GM21423 (cell line): ENCODE results near the gene CYP2A7.
"Not testable (repeated sequence)": the region's sequence is repeated elsewhere in the genome, so short reads cannot be mapped to it uniquely, and the experiment has no call there.

Experiments used
- ATAC-seq: cut with Tn5 transposase; IDR thresholded peaks from one replicate; pipeline ENCODE4 v1.9.1; 2021; ENCODE audit warnings: mild to moderate bottlenecking, moderate library complexity; ENCODE audit not compliant: unreplicated experiment

The CYP2A7 gene

GRCh38 chr19:40843653-40844052 is 38.4 kb downstream of the CYP2A7 start:
- peak; percentile 42 for ATAC-seq

DNA sequence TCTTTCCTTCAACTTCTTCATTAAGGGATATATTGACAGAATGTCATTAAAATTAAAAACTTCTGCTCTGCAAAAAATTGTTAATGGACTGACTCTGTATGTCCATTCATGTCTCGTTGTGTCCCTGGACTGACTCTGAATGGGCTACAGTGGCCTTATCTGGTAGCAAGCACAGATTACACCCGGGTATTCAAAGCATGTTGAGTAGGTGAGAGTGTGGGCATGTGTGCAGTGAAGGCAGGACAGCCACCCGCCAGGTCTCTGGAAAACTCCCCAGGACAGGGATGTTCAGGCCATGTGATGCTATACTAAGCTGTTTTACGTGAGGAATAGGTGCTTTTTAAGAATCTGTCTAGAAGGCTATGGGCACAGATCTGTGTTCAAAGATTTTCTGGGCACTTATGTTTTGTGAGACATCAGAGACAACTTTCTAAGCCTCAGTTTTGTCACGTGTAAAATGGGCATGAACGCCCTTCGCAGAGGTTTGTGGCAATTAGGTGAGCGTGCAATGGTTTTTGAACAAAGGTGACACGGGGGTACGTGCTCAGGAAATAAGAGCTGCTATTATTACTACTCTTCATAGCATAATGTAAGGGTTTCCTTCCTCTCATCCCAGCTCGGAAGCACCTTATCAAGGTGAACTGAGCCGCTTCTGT is 38.9 kb downstream of the CYP2A7 start:
- not testable (repeated sequence) for ATAC-seq

DNA sequence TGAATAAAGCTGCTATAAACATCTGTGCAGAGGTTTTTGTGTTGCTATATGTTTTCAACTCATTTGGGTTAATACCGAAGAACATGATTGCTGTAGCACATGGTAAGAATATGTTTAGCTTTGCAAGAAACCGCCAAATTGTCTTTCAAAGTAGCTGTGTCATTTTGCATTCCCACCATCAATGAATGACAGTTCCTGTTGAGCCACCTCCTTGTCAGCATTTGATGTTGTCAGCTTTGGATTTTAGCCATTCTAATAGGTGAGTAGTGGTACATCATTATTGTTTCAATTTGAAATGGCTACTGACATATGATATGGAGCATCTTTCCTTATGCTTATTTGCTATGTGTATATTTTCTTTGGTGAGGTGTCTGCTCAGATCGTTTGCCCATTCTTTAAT is 40.0 kb downstream of the CYP2A7 start:
- ATAC-seq = not testable (repeated sequence)

- not testable (repeated sequence) for ATAC-seq
Measured at GRCh38 chr19:40838477-40838876, 43.6 kb downstream of the CYP2A7 start.

DNA sequence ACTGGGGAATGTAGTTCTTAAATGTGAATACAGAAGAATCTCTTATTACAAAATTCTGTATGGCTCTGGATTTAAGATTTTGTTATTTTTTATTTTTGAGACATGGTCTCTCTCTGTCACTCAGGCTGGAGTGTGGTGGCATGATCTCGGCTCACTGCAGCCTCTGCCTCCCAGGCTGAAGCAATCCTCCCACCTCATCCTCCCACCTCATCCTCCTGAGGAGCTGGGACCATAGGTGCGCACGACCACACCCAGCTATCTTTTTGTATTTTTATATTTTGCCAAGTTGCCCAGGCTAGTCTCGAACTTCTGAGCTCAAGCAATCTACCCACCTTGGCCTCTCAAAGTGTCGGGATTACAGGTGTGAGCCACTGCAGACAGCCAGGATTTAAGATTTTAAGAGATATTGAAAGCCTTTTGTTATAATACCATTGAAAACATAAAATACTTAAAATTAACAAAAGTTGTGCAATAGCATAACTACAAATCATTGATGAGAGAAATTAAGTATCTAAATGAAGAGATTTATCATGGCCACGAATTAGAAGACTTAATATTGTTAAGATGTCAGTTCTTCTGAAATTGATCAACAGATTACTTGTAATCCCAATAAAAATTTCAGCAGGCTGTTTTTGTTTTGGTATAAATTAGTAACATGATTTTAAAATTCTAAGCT is 45.1 kb downstream of the CYP2A7 start:
- no peak for ATAC-seq

DNA sequence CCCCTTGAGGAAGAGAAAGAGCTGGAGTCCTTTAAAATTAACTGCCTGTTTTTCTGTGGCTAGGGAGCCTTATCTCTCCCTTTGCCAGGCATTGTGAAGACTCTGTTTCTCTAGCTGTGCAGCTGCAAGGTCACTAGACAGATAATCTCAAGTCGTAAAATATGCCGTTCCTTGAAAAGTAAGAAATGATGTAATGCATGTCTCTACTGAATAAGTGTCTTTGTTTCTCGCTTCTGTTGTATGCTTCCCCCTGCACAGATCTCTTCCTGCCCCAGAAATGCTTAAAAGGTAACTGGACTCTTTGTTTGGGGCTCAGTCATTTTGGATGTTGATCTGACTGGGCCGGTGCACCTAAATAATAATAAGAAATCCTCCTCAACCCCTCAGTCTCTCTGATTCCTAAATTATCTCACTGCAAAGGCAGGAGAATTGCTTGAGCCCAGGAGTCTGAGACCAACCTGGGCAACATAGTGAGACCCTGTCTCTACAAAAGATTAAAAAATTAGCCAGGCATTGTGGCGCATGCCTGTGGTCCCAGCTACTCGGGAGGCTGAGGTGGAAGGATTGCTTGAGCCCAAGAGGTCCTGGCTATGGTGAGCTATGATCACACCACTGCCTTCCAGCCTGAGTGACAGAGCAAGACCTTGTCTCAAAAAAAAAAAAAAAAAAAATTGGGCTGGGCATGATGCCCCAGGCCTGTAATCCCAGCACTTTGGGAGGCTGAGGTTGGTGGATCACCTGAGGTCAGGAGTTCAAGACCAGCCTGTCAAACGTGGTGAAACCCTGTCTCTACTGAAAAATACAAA is 48.1 kb downstream of the CYP2A7 start:
- ATAC-seq = not testable (repeated sequence)

DNA sequence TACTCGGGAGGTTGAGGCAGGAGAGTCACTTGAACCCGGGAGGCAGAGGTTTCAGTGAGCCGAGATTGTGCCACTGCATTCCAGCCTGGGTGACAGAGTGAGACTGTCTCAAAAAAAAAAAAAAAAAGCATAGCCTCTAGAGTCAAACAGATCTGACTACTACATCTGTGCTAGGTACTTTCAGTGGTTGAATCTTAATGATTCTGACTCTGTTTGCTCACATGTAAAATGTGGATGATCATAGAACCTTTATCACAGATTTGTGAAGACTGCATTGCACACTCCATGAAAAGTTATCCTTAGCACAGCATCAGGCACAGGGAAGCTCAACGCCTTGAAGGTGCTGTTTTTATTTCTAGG is 49.6 kb downstream of the CYP2A7 start:
- ATAC-seq = not testable (repeated sequence)

GRCh38 chr19:40831502-40832430 is 50.3 kb downstream of the CYP2A7 start:
- ATAC-seq = no peak

DNA sequence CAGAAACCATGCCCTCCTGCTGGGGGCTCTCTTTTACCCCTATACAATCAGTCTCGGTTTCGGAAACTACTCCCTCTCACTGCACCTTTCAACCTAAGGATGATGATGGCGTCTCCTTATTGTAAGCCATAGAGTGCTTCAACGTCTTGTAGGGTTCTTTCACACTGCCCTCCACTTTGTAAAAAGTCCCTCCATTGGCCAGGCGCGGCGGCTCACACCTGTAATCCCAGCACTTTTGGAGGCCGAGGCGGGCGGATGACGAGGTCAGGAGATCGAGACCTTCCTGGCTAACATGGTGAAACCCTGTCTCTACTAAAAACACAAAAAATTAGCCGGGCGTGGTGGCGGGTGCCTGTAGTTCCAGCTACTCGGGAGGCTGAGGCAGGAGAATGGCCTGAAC is 51.3 kb downstream of the CYP2A7 start:
- not testable (repeated sequence) for ATAC-seq

- ATAC-seq = no peak
Measured at GRCh38 chr19:40829205-40829604, 52.8 kb downstream of the CYP2A7 start.

GRCh38 chr19:40827386-40828247 is 54.4 kb downstream of the CYP2A7 start:
- ATAC-seq = no peak

- not testable (repeated sequence) for ATAC-seq
Measured at GRCh38 chr19:40826699-40827385, 55.2 kb downstream of the CYP2A7 start.

- ATAC-seq = not testable (repeated sequence)
Measured at GRCh38 chr19:40826312-40826698, 55.7 kb downstream of the CYP2A7 start.

DNA sequence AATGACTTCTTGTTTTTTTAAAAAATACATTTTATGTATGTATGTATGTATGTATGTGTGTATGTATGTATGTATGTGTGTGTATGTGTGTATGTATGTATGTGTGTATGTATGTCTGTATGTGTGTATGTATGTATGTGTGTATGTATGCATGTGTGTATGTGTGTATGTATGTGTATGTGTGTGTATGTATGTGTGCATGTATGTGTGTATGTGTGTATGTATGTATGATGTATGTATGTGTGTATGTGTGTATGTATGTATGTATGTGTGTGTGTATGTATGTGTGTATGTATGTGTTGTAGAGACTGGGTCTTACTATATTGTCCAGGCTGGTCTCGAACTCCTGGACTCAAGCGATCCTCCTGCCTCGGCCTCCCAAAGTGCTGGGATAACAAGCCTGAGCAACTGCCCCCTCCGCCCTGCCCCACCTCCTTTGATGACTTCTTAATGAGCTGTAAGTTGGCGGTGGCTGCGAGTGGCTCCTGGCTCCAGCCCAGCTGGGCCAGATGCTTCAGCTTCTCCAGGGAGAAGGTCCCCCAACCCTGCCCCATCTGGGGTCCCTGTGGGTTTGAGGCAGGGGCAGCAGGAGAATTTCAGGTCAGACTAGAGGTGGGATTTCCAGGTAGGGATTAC is 56.5 kb downstream of the CYP2A7 start:
- not testable (repeated sequence) for ATAC-seq
